ENCODE measurements around the gene BAIAP2.

GRCh38 chr17:80996422-80997305 is 38.3 kb upstream of the BAIAP2 start:
- TF ChIP-seq CTCF (IDR thresholded peaks at IDR 0.05) = no peak
- no peak for TF ChIP-seq POLR2A (IDR thresholded peaks at IDR 0.05)
- no peak for TF ChIP-seq POLR2AphosphoS5 (IDR thresholded peaks at IDR 0.05)

Data from breast epithelium (tissue), 3 donors.